Panc1 (cell line): Measurements from ENCODE around the gene ENPP7.

Experiments used
- POLR2AphosphoS5 ChIP-seq: IDR thresholded peaks from 2 replicates; pipeline ENCODE4 v1.6.1; 2012; ENCODE audit warnings: mild to moderate bottlenecking, low read depth, low read length, moderate library complexity
- SIN3A ChIP-seq: IDR thresholded peaks from 2 replicates; pipeline ENCODE4 v1.6.1; 2012; ENCODE audit warnings: low read depth, mild to moderate bottlenecking, low read length, moderate library complexity, borderline replicate concordance; ENCODE audit not compliant: insufficient read depth
- TF ChIP-seq, protein P1 (sequence below): fragments of 450-650 bp; IDR thresholded peaks from 2 replicates; pipeline ENCODE4 v1.5.1; 2017; ENCODE audit warnings: mild to moderate bottlenecking
- TF ChIP-seq, protein P2 (sequence below), 2 experiments: IDR thresholded peaks; 2 replicates each; pipeline ENCODE4 v1.6.1; 2011 to 2012; ENCODE audit warnings: low read depth in 2 of 2, control low read depth in 1 of 2, low read length in 1 of 2, mild to moderate bottlenecking in 1 of 2, moderate library complexity in 1 of 2; ENCODE audit not compliant: insufficient read depth in 1 of 2

DNA sequence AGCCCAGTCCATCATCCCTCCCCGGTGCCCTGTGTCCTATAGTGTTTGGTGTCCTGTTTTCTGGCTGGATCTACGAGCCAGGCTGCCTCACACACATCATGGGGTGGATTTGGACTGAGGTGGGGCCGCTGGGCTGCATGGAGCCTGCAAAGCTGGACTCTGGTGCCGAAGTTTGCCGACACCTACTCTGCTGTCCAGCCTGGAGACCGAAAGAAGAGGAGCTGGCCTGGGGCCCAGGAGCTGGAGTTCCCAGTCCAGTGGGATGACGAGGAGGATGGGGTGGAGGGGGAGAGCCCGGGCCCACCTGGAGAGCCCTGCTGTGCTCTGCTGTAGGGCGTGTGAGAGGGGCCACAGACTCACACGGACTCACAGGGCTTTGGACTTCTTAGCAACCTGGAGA, 40.3 kb upstream of the ENPP7 start:
- TF ChIP-seq, protein P1, sequence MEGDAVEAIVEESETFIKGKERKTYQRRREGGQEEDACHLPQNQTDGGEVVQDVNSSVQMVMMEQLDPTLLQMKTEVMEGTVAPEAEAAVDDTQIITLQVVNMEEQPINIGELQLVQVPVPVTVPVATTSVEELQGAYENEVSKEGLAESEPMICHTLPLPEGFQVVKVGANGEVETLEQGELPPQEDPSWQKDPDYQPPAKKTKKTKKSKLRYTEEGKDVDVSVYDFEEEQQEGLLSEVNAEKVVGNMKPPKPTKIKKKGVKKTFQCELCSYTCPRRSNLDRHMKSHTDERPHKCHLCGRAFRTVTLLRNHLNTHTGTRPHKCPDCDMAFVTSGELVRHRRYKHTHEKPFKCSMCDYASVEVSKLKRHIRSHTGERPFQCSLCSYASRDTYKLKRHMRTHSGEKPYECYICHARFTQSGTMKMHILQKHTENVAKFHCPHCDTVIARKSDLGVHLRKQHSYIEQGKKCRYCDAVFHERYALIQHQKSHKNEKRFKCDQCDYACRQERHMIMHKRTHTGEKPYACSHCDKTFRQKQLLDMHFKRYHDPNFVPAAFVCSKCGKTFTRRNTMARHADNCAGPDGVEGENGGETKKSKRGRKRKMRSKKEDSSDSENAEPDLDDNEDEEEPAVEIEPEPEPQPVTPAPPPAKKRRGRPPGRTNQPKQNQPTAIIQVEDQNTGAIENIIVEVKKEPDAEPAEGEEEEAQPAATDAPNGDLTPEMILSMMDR: no peak
- no peak for TF ChIP-seq POLR2AphosphoS5
- TF ChIP-seq, protein P2, sequence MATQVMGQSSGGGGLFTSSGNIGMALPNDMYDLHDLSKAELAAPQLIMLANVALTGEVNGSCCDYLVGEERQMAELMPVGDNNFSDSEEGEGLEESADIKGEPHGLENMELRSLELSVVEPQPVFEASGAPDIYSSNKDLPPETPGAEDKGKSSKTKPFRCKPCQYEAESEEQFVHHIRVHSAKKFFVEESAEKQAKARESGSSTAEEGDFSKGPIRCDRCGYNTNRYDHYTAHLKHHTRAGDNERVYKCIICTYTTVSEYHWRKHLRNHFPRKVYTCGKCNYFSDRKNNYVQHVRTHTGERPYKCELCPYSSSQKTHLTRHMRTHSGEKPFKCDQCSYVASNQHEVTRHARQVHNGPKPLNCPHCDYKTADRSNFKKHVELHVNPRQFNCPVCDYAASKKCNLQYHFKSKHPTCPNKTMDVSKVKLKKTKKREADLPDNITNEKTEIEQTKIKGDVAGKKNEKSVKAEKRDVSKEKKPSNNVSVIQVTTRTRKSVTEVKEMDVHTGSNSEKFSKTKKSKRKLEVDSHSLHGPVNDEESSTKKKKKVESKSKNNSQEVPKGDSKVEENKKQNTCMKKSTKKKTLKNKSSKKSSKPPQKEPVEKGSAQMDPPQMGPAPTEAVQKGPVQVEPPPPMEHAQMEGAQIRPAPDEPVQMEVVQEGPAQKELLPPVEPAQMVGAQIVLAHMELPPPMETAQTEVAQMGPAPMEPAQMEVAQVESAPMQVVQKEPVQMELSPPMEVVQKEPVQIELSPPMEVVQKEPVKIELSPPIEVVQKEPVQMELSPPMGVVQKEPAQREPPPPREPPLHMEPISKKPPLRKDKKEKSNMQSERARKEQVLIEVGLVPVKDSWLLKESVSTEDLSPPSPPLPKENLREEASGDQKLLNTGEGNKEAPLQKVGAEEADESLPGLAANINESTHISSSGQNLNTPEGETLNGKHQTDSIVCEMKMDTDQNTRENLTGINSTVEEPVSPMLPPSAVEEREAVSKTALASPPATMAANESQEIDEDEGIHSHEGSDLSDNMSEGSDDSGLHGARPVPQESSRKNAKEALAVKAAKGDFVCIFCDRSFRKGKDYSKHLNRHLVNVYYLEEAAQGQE (IDR thresholded peaks at IDR 0.05; ENCODE audit: insufficient read depth in 1 of 2, low read depth in 2 of 2, low read length in 1 of 2): no peak
- no peak for TF ChIP-seq SIN3A
